MM.1S (cell line): ENCODE measurements around the gene CFAP65.

Experiments
- DNase-seq: peaks from one replicate; pipeline ENCODE4 v3.0.0-alpha.2; 2015
- H2AFZ ChIP-seq: fragments of 300-600 bp; sonication (generic); 2 replicates; pipeline ENCODE4 v1.6.0; 2016; ENCODE audit warnings: antibody characterized with exemption, low read length
- H3F3A ChIP-seq: fragments of 300-600 bp; sonication (generic); 2 replicates; pipeline ENCODE4 v1.6.1; 2016; ENCODE audit warnings: mild to moderate bottlenecking, antibody characterized with exemption, low read length, moderate library complexity, mixed read lengths; ENCODE audit not compliant: insufficient read depth
- H3K27ac ChIP-seq: fragments of 300-600 bp; sonication (generic); 2 replicates; pipeline ENCODE4 v1.5.1; 2016; ENCODE audit warnings: mild to moderate bottlenecking, low read length
- H3K27me3 ChIP-seq: fragments of 300-600 bp; sonication (generic); replicated peaks from 2 replicates; pipeline ENCODE4 v1.6.0; 2016; ENCODE audit warnings: low read length; ENCODE audit not compliant: insufficient read depth
- H3K36me3 ChIP-seq: fragments of 300-600 bp; sonication (generic); replicated peaks from 2 replicates; pipeline ENCODE4 v1.6.1; 2016; ENCODE audit warnings: mild to moderate bottlenecking, low read length, mixed read lengths; ENCODE audit not compliant: insufficient read depth
- H3K4me1 ChIP-seq: fragments of 300-600 bp; sonication (generic); 2 replicates; pipeline ENCODE4 v1.6.1; 2016; ENCODE audit warnings: low read length, mixed read lengths
- H3K4me2 ChIP-seq: fragments of 300-600 bp; sonication (generic); 2 replicates; pipeline ENCODE4 v1.6.0; 2016; ENCODE audit warnings: low read depth, low read length
- H3K4me3 ChIP-seq: fragments of 300-600 bp; sonication (generic); 2 replicates; pipeline ENCODE4 v1.5.1; 2016; ENCODE audit warnings: low read length, mixed read lengths
- H3K79me2 ChIP-seq: fragments of 300-600 bp; sonication (generic); 2 replicates; pipeline ENCODE4 v1.6.1; 2016; ENCODE audit warnings: mixed run types, low read length, mixed read lengths
- H3K9ac ChIP-seq: fragments of 300-600 bp; sonication (generic); 2 replicates; pipeline ENCODE4 v1.6.1; 2016; ENCODE audit warnings: low read length, mixed read lengths
- H3K9me2 ChIP-seq: fragments of 300-600 bp; sonication (generic); replicated peaks from 2 replicates; pipeline ENCODE4 v1.6.1; 2016; ENCODE audit warnings: mild to moderate bottlenecking, low read length, mixed read lengths; ENCODE audit not compliant: insufficient read depth
- H3K9me3 ChIP-seq: fragments of 300-600 bp; sonication (generic); replicated peaks from 2 replicates; pipeline ENCODE4 v1.6.1; 2016; ENCODE audit warnings: mild to moderate bottlenecking, low read length, mixed read lengths; ENCODE audit not compliant: insufficient read depth
- H4K20me1 ChIP-seq: fragments of 300-600 bp; sonication (generic); 2 replicates; pipeline ENCODE4 v1.6.1; 2016; ENCODE audit warnings: mild to moderate bottlenecking, low read length, moderate library complexity, mixed read lengths; ENCODE audit not compliant: insufficient read depth
- EZH2 ChIP-seq: fragments of 300-600 bp; sonication (generic); optimal IDR thresholded peaks from 2 replicates; pipeline ENCODE3; 2017; ENCODE audit warnings: low read depth, mild to moderate bottlenecking, antibody characterized with exemption, low read length, mixed read lengths
- EZH2phosphoT487 ChIP-seq: fragments of 300-600 bp; sonication (generic); IDR thresholded peaks from 2 replicates; pipeline ENCODE4 v1.6.1; 2018; ENCODE audit warnings: antibody characterized with exemption, low read length
- TF ChIP-seq, protein P1 (sequence below): fragments of 300-600 bp; sonication (generic); IDR thresholded peaks from 2 replicates; pipeline ENCODE4 v1.5.1; 2016; ENCODE audit warnings: antibody characterized with exemption, low read length, mixed read lengths

CFAP65 gene

GRCh38 chr2:219001100-219001576 is 40.2 kb downstream of the CFAP65 start:
- H3K9me2 ChIP-seq: no peaks in the 10 kb centered on the region
- peak overlapping the region; percentile 75; the same call in 1 of the 2 replicates for H2AFZ ChIP-seq
- H4K20me1 ChIP-seq: no peaks in the 10 kb centered on the region
- TF ChIP-seq EZH2: no peak
- no peak for TF ChIP-seq EZH2phosphoT487
- TF ChIP-seq, protein P1, sequence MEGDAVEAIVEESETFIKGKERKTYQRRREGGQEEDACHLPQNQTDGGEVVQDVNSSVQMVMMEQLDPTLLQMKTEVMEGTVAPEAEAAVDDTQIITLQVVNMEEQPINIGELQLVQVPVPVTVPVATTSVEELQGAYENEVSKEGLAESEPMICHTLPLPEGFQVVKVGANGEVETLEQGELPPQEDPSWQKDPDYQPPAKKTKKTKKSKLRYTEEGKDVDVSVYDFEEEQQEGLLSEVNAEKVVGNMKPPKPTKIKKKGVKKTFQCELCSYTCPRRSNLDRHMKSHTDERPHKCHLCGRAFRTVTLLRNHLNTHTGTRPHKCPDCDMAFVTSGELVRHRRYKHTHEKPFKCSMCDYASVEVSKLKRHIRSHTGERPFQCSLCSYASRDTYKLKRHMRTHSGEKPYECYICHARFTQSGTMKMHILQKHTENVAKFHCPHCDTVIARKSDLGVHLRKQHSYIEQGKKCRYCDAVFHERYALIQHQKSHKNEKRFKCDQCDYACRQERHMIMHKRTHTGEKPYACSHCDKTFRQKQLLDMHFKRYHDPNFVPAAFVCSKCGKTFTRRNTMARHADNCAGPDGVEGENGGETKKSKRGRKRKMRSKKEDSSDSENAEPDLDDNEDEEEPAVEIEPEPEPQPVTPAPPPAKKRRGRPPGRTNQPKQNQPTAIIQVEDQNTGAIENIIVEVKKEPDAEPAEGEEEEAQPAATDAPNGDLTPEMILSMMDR: no peak
- H3K27me3 ChIP-seq: peaks cover 95% of the 10 kb centered on the region
- no peaks in the 10 kb centered on the region for H3F3A ChIP-seq
- H3K9me3 ChIP-seq: no peaks in the 10 kb centered on the region
- no peak for DNase-seq
- H3K4me3 ChIP-seq: peak overlapping the region; percentile 68; the same call in 1 of the 2 replicates
- H3K4me2 ChIP-seq: peak overlapping the region; percentile 100
- H3K79me2 ChIP-seq: no peaks in the 10 kb centered on the region
- no peak overlapping the region for H3K27ac ChIP-seq
- peaks cover 8% of the 10 kb centered on the region for H3K4me1 ChIP-seq
- no peaks in the 10 kb centered on the region for H3K36me3 ChIP-seq
- no peak overlapping the region for H3K9ac ChIP-seq

GRCh38 chr2:219000569-219000960 is 40.8 kb downstream of the CFAP65 start:
- no peaks in the 10 kb centered on the region for H3K9me3 ChIP-seq
- no peaks in the 10 kb centered on the region for H3K9me2 ChIP-seq
- no peaks in the 10 kb centered on the region for H3K36me3 ChIP-seq
- H3K4me3 ChIP-seq: no peak overlapping the region
- H3K79me2 ChIP-seq: no peaks in the 10 kb centered on the region
- H3K4me2 ChIP-seq: no peak overlapping the region
- no peaks in the 10 kb centered on the region for H4K20me1 ChIP-seq
- no peak overlapping the region for H3K27ac ChIP-seq
- no peak for TF ChIP-seq EZH2phosphoT487
- TF ChIP-seq EZH2: no peak
- TF ChIP-seq, protein P1: no peak
- H3K9ac ChIP-seq: no peak overlapping the region
- no peak overlapping the region for H2AFZ ChIP-seq
- peaks cover 8% of the 10 kb centered on the region for H3K4me1 ChIP-seq
- peaks cover 94% of the 10 kb centered on the region for H3K27me3 ChIP-seq
- no peak for DNase-seq
- no peaks in the 10 kb centered on the region for H3F3A ChIP-seq

DNA sequence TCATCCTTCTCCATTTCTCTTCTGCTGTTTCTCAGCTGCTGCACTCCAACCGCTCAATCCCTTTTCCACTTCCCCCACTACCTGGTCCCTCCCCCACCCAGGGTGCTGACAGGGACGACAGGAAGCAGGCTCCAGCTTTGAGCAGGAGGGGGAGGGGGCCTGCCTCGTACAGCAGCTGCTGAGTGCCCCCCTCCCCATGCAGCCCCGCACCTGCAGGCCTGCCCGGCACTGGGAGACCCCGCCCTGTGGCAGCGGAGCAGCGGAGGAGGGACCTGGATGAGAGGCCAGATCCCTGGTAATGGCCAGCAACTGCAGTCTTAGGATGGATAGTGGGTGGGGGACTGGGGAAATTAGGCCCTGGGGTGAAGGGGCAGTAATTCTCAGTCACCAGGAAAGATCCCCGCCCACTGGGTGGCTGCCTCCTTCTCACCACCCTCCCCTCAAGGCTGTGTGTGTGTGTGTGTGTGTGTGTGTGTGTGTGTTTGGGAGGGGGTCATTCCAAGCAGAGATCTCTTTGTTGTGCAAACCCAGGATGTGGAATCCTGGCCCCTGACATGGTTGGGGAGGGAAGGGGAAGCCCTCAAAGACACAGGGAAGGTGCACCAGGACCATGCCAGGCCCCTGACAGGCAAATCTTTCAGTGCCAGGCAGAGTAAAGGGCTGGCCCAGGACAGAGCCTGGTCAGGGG is 41.3 kb downstream of the CFAP65 start:
- H3K9me3 ChIP-seq: no peaks in the 10 kb centered on the region
- TF ChIP-seq EZH2: no peak
- TF ChIP-seq, protein P1: no peak
- TF ChIP-seq EZH2phosphoT487: no peak
- no peak overlapping the region for H3K4me3 ChIP-seq
- H3F3A ChIP-seq: no peaks in the 10 kb centered on the region
- no peak overlapping the region for H3K4me2 ChIP-seq
- H3K4me1 ChIP-seq: peaks cover 8% of the 10 kb centered on the region
- no peak overlapping the region for H3K27ac ChIP-seq
- no peak overlapping the region for H3K9ac ChIP-seq
- no peaks in the 10 kb centered on the region for H3K9me2 ChIP-seq
- H4K20me1 ChIP-seq: no peaks in the 10 kb centered on the region
- H2AFZ ChIP-seq: no peak overlapping the region
- peaks cover 94% of the 10 kb centered on the region for H3K27me3 ChIP-seq
- DNase-seq: no peak
- H3K79me2 ChIP-seq: no peaks in the 10 kb centered on the region
- no peaks in the 10 kb centered on the region for H3K36me3 ChIP-seq
